HCT116 (cell line): ENCODE measurements around the gene GPR62. TPM values are rescaled to one million over a fixed set of nuclear protein-coding genes. Genes with fewer than 3 reads are reported as not detected.

Source experiments
- ATAC-seq: fragments of 200-7000 bp; cut with Tn5 transposase; 2 replicates; pipeline ENCODE4 v1.9.1; 2020; ENCODE audit warnings: mild to moderate bottlenecking, moderate library complexity
- BruUV-seq: library from RNA; stranded (reverse); fragments of 400-500 nt; replicated peaks from 2 replicates; lab custom pipeline; 2021; lab: Mats Ljungman, UMichigan
- CTCF ChIA-PET: fragments of 300-600 bp; sonication (Branson Sonifier 250); formaldehyde crosslinking; loops from one replicate; lab custom pipeline; 2021; ENCODE audit warnings: antibody characterized with exemption; lab: Charles Lee
- POLR2A ChIA-PET: fragments of 300-600, 350-600 bp; sonication (Branson Sonifier 250); formaldehyde crosslinking; loops from one replicate; lab custom pipeline; 2021; ENCODE audit warnings: antibody characterized with exemption; lab: Charles Lee
- RAD21 ChIA-PET, 2 experiments: fragments of 300-600 bp; sonication (Branson Sonifier 250); formaldehyde crosslinking; loops; one replicate each; lab custom pipeline; 2023; ENCODE audit warnings: low total read pairs in 2 of 2; ENCODE audit not compliant: uncharacterized antibody in 2 of 2, unreplicated experiment in 2 of 2, low non-redundant PET in 1 of 2; lab: Charles Lee
- DNase-seq: peaks from one replicate; pipeline ENCODE4 v3.0.0-alpha.2; 2010; ENCODE audit warnings: low read depth, low spot score
- H2AFZ ChIP-seq: fragments of 200-600 bp; shearing (Covaris generic), sonication (generic); 2 replicates; pipeline ENCODE4 v1.6.1; 2017; ENCODE audit warnings: low read depth, mixed run types, mixed read lengths, antibody characterized with exemption, low read length; ENCODE audit not compliant: poor library complexity, severe bottlenecking
- H3K27ac ChIP-seq: 2 replicates; pipeline ENCODE4 v1.5.1; 2012; ENCODE audit warnings: low read depth, low read length
- H3K27me3 ChIP-seq: fragments of 200-600 bp; sonication (generic); 2 replicates; pipeline ENCODE4 v1.6.1; 2016; ENCODE audit warnings: mixed run types, low read length, mixed read lengths; ENCODE audit not compliant: insufficient read depth
- H3K36me3 ChIP-seq, 2 experiments: fragments of 200-500 bp in 1 of 2; fragments of 200-600 bp in 1 of 2; sonication (Bioruptor generic) in 1 of 2; sonication (generic) in 1 of 2; 2 replicates each; pipeline versions ENCODE4 v1.5.1 to v1.6.1; 2014 to 2016; ENCODE audit warnings: low read length in 2 of 2, inconsistent platforms in 1 of 2, mixed read lengths in 1 of 2, mixed run types in 1 of 2; ENCODE audit not compliant: insufficient read depth in 2 of 2, control insufficient read depth in 1 of 2
- H3K4me1 ChIP-seq, 2 experiments: fragments of 200-600 bp in 1 of 2; sonication (generic) in 1 of 2; 2 replicates each; pipeline versions ENCODE4 v1.5.1 to v1.6.1; 2012 to 2017; ENCODE audit warnings: low read length in 2 of 2, inconsistent platforms in 1 of 2, mild to moderate bottlenecking in 1 of 2, mixed read lengths in 1 of 2, mixed run types in 1 of 2, moderate library complexity in 1 of 2; ENCODE audit not compliant: insufficient read depth in 2 of 2, control insufficient read depth in 1 of 2
- H3K4me2 ChIP-seq: fragments of 200-600 bp; sonication (generic); 2 replicates; pipeline ENCODE4 v1.6.1; 2017; ENCODE audit warnings: mixed run types, low read length, mixed read lengths
- H3K4me3 ChIP-seq, 2 experiments: fragments of 200-600 bp in 1 of 2; sonication (generic) in 1 of 2; replicated peaks in 1 of 2; 2 replicates each; pipeline ENCODE4 v1.5.1; 2011 to 2016; ENCODE audit warnings: low read length in 2 of 2, control low read depth in 1 of 2, low read depth in 1 of 2, mild to moderate bottlenecking in 1 of 2, mixed read lengths in 1 of 2, mixed run types in 1 of 2
- H3K79me2 ChIP-seq: fragments of 200-600 bp; sonication (generic); 2 replicates; pipeline ENCODE4 v1.6.1; 2017; ENCODE audit warnings: mild to moderate bottlenecking, mixed run types, low read length, moderate library complexity, mixed read lengths; ENCODE audit not compliant: insufficient read depth
- H3K9ac ChIP-seq: fragments of 200-600 bp; sonication (generic); 2 replicates; pipeline ENCODE4 v1.6.1; 2016; ENCODE audit warnings: low read length, mixed read lengths
- H3K9me2 ChIP-seq: fragments of 200-600 bp; sonication (generic), shearing (Covaris generic); 2 replicates; pipeline ENCODE4 v1.6.1; 2017; ENCODE audit warnings: mixed run types, mild to moderate bottlenecking, moderate library complexity; ENCODE audit not compliant: insufficient read depth
- H3K9me3 ChIP-seq, 2 experiments: fragments of 200-500 bp in 1 of 2; fragments of 200-600 bp in 1 of 2; sonication (Bioruptor generic) in 1 of 2; sonication (generic) in 1 of 2; 2 replicates each; pipeline ENCODE4 v1.6.1; 2014 to 2017; ENCODE audit warnings: low read length in 2 of 2, mixed read lengths in 2 of 2, inconsistent platforms in 1 of 2, low read depth in 1 of 2, mild to moderate bottlenecking in 1 of 2, mixed run types in 1 of 2, moderate library complexity in 1 of 2; ENCODE audit not compliant: control insufficient read depth in 1 of 2, insufficient read depth in 1 of 2
- H4K20me1 ChIP-seq: fragments of 200-600 bp; sonication (generic), shearing (Covaris generic); 2 replicates; pipeline ENCODE4 v1.6.1; 2017; ENCODE audit warnings: mixed run types, mild to moderate bottlenecking, moderate library complexity; ENCODE audit not compliant: insufficient read depth
- ATF3 ChIP-seq: IDR thresholded peaks from 2 replicates; pipeline ENCODE4 v1.6.1; 2012
- CBX3 ChIP-seq: IDR thresholded peaks from 2 replicates; pipeline ENCODE4 v1.6.1; 2012; ENCODE audit warnings: low read depth
- CEBPB ChIP-seq: IDR thresholded peaks from 2 replicates; pipeline ENCODE4 v1.6.1; 2012; ENCODE audit warnings: low read depth
- CTCF ChIP-seq, 3 experiments: fragments of 200-600 bp in 1 of 3; sonication (generic) in 1 of 3; IDR thresholded peaks in 2 of 3; conservative IDR thresholded peaks in 1 of 3; 2 replicates each; pipeline ENCODE4 v1.5.1; 2012 to 2017; ENCODE audit warnings: low read depth in 2 of 3, low read length in 2 of 3, antibody characterized with exemption in 1 of 3, borderline replicate concordance in 1 of 3, control low read depth in 1 of 3, mild to moderate bottlenecking in 1 of 3, mixed read lengths in 1 of 3, mixed run types in 1 of 3, moderate library complexity in 1 of 3; ENCODE audit not compliant: insufficient read depth in 1 of 3
- EGR1 ChIP-seq: IDR thresholded peaks from 2 replicates; pipeline ENCODE4 v1.6.1; 2012; ENCODE audit warnings: low read depth
- ELF1 ChIP-seq: IDR thresholded peaks from 2 replicates; pipeline ENCODE4 v1.6.1; 2012; ENCODE audit warnings: low read depth, borderline replicate concordance
- EZH2phosphoT487 ChIP-seq: fragments of 200-600 bp; IDR thresholded peaks from 2 replicates; pipeline ENCODE4 v1.6.1; 2018; ENCODE audit warnings: antibody characterized with exemption, borderline replicate concordance
- FOSL1 ChIP-seq: IDR thresholded peaks from 2 replicates; pipeline ENCODE4 v1.6.1; 2012; ENCODE audit warnings: low read depth
- JUND ChIP-seq: IDR thresholded peaks from 2 replicates; pipeline ENCODE4 v1.6.1; 2012
- POLR2A ChIP-seq: IDR thresholded peaks from 2 replicates; pipeline ENCODE4 v1.7.0; 2011; ENCODE audit warnings: borderline replicate concordance; ENCODE audit not compliant: insufficient read depth, insufficient read length; ENCODE audit errors: extremely low read depth
- RAD21 ChIP-seq: IDR thresholded peaks from 2 replicates; pipeline ENCODE4 v1.6.1; 2012; ENCODE audit warnings: low read depth, mild to moderate bottlenecking
- SIN3A ChIP-seq: IDR thresholded peaks from 2 replicates; pipeline ENCODE4 v1.6.1; 2012; ENCODE audit warnings: low read depth
- SP1 ChIP-seq: IDR thresholded peaks from 2 replicates; pipeline ENCODE4 v1.6.1; 2012; ENCODE audit warnings: low read depth
- SRF ChIP-seq: IDR thresholded peaks from 2 replicates; pipeline ENCODE4 v1.6.1; 2012; ENCODE audit warnings: low read depth
- TCF7L2 ChIP-seq: IDR thresholded peaks from 2 replicates; pipeline ENCODE4 v1.7.0; 2011; ENCODE audit warnings: borderline replicate concordance, inconsistent platforms; ENCODE audit not compliant: insufficient read depth, insufficient read length; ENCODE audit errors: extremely low read depth
- YY1 ChIP-seq: IDR thresholded peaks from 2 replicates; pipeline ENCODE4 v1.6.1; 2011; ENCODE audit warnings: low read length, low read depth, moderate library complexity, mild to moderate bottlenecking; ENCODE audit not compliant: insufficient replicate concordance; ENCODE audit errors: extremely low read depth
- ZBTB33 ChIP-seq: IDR thresholded peaks from 2 replicates; pipeline ENCODE4 v1.6.1; 2011; ENCODE audit warnings: mild to moderate bottlenecking, low read length, moderate library complexity; ENCODE audit not compliant: insufficient replicate concordance; ENCODE audit errors: extremely low read depth
- ZFX ChIP-seq: fragments of 450-650 bp; IDR thresholded peaks from 2 replicates; pipeline ENCODE4 v1.6.1; 2017
- ZNF274 ChIP-seq: fragments of 200-500 bp; sonication (Bioruptor generic); IDR thresholded peaks from 2 replicates; pipeline ENCODE4 v1.6.1; 2014; ENCODE audit warnings: mild to moderate bottlenecking, low read depth, low read length, inconsistent platforms
- intact Hi-C: fragments of 100-400 bp; cut with micrococcal nuclease; formaldehyde crosslinking; loops from 2 replicates; pipeline ENCODE4 v1.10.0; 2022
- total RNA-seq: library from RNA; stranded (reverse); gene quantifications from one replicate; pipeline ENCODE4 v1.2.1, GENCODE V29; 2021; ENCODE audit not compliant: unreplicated experiment

GPR62 gene
- total RNA-seq, 1 experiment from 2014 or later, result not detected

GRCh38 chr3:51950899-51951298, 4.3 kb upstream of the GPR62 start:
- Histone ChIP-seq H2AFZ (no peak overlapping the region), H3K27me3 (no peaks in the 10 kb centered on the region), H3K9me3 (no peaks in the 10 kb centered on the region), H3K79me2 (no peaks in the 10 kb centered on the region), H3K9ac (no peak overlapping the region), H3K4me3 (no peak overlapping the region), H3K36me3 (no peaks in the 10 kb centered on the region), H4K20me1 (no peaks in the 10 kb centered on the region), H3K4me1 (no peaks in the 10 kb centered on the region), H3K9me2 (no peaks in the 10 kb centered on the region), H3K27ac (no peak overlapping the region), H3K4me2 (no peak overlapping the region)
- intact Hi-C loops, result no loop called here
- TF ChIP-seq FOSL1 (no peak), EGR1 (no peak), CBX3 (no peak), ELF1 (no peak), SRF (no peak), CEBPB (no peak), POLR2A (no peak), SIN3A (no peak), YY1 (no peak), ZFX (no peak), SP1 (no peak), CTCF (IDR thresholded peaks at IDR 0.05 in 2 of 3, conservative IDR thresholded peaks at IDR 0.05 in 1 of 3; ENCODE audit: borderline replicate concordance in 1 of 3, insufficient read depth in 1 of 3, low read depth in 2 of 3, low read length in 2 of 3) (no peak), TCF7L2 (no peak), RAD21 (no peak), ATF3 (no peak), ZBTB33 (no peak), ZNF274 (no peak), JUND (no peak), EZH2phosphoT487 (no peak)
- BruUV-seq, result no TSS peak
- POLR2A ChIA-PET, result no interaction called here
- RAD21 ChIA-PET, result no interaction called here
- no peak for ATAC-seq
- no peak for DNase-seq
- CTCF ChIA-PET, result interaction anchor here (2.2 kb wide), 1 partner anchor 22 kb away, joined by 8 read pairs; the partner anchor contains the start of gene ABHD14B
